ENCODE measurements around the gene CCDC178. TPM values are rescaled to one million over a fixed set of nuclear protein-coding genes. Genes with fewer than 3 reads are reported as not detected.
A peak's percentile ranks its signal among the peaks of the same experiment; 100 is the strongest.
"Not testable (repeated sequence)": the region's sequence is repeated elsewhere in the genome, so short reads cannot be mapped to it uniquely, and the experiment has no call there.

CCDC178 gene
- 0.51 TPM in 2 replicates for total RNA-seq

GRCh38 chr18:33440060-33441043 is at the start of gene CCDC178:
TSS of gene CCDC178 (minus strand) at chr18:33440721. CDS start at chr18:33412088, 28,633 bp downstream.
- peak in 1 of 2 donors; percentile 39 for DNase-seq (ENCODE audit: low read depth in 2 of 2)

GRCh38 chr18:33483908-33484307 is 43.4 kb upstream of the CCDC178 start:
- no peak for DNase-seq (ENCODE audit: low read depth in 2 of 2)

- no peak for DNase-seq (ENCODE audit: low read depth in 2 of 2)
Observed at GRCh38 chr18:33472509-33472908, 32.0 kb upstream of the CCDC178 start.

- no peak for DNase-seq (ENCODE audit: low read depth in 2 of 2)
Observed at GRCh38 chr18:33470216-33470615, 29.7 kb upstream of the CCDC178 start.

- DNase-seq (ENCODE audit: low read depth in 2 of 2), result no peak
Observed at GRCh38 chr18:33469699-33470098, 29.2 kb upstream of the CCDC178 start.

- no peak for DNase-seq (ENCODE audit: low read depth in 2 of 2)
Observed at GRCh38 chr18:33467531-33467930, 27.0 kb upstream of the CCDC178 start.

- no peak for DNase-seq (ENCODE audit: low read depth in 2 of 2)
Observed at GRCh38 chr18:33466822-33467221, 26.3 kb upstream of the CCDC178 start.

GRCh38 chr18:33460681-33461080 is 20.2 kb upstream of the CCDC178 start:
- DNase-seq (ENCODE audit: low read depth in 2 of 2), result no peak

GRCh38 chr18:33459612-33460011 is 19.1 kb upstream of the CCDC178 start:
- no peak for DNase-seq (ENCODE audit: low read depth in 2 of 2)

- no peak for DNase-seq (ENCODE audit: low read depth in 2 of 2)
Observed at GRCh38 chr18:33446604-33447003, 6.1 kb upstream of the CCDC178 start.

GRCh38 chr18:33444709-33445108 is 4.2 kb upstream of the CCDC178 start:
- DNase-seq (ENCODE audit: low read depth in 2 of 2), result no peak

GRCh38 chr18:33432857-33433256 is 7.7 kb downstream of the CCDC178 start:
- no peak for DNase-seq (ENCODE audit: low read depth in 2 of 2)

- no peak for DNase-seq (ENCODE audit: low read depth in 2 of 2)
Observed at GRCh38 chr18:33427549-33427948, 13.0 kb downstream of the CCDC178 start.

- DNase-seq (ENCODE audit: low read depth in 2 of 2), result no peak
Observed at GRCh38 chr18:33424266-33424946, 16.1 kb downstream of the CCDC178 start.

GRCh38 chr18:33421225-33421624 is 19.3 kb downstream of the CCDC178 start:
- DNase-seq (ENCODE audit: low read depth in 2 of 2), result no peak

- DNase-seq (ENCODE audit: low read depth in 2 of 2), result no peak
Observed at GRCh38 chr18:33404244-33404873, 36.2 kb downstream of the CCDC178 start.

GRCh38 chr18:33398939-33399338 is 41.6 kb downstream of the CCDC178 start:
- not testable (repeated sequence) for DNase-seq (ENCODE audit: low read depth in 2 of 2)

- DNase-seq (ENCODE audit: low read depth in 2 of 2), result no peak
Observed at GRCh38 chr18:33375829-33376228, 64.7 kb downstream of the CCDC178 start.

GRCh38 chr18:33372442-33372841 is 68.1 kb downstream of the CCDC178 start:
- DNase-seq (ENCODE audit: low read depth in 2 of 2), result no peak

- DNase-seq (ENCODE audit: low read depth in 2 of 2), result no peak
Observed at GRCh38 chr18:33369711-33370449, 70.6 kb downstream of the CCDC178 start.

GRCh38 chr18:33356735-33357134 is 83.8 kb downstream of the CCDC178 start:
- DNase-seq (ENCODE audit: low read depth in 2 of 2), result no peak
